Eye (tissue), 1 donor: ENCODE results near the gene FAM193B.

Experiments
- DNase-seq: peaks from one replicate; pipeline ENCODE4 v3.0.0-alpha.2; 2015

FAM193B gene

GRCh38 chr5:177483042-177483441 lies 71.3 kb downstream of the FAM193B start:
- DNase-seq: no peak

GRCh38 chr5:177482359-177482795 lies 72.0 kb downstream of the FAM193B start:
- peak; percentile 0 for DNase-seq

GRCh38 chr5:177479774-177480173 lies 74.6 kb downstream of the FAM193B start:
- DNase-seq: no peak

- DNase-seq: no peak
These were observed 75.4 kb downstream of the FAM193B start for GRCh38 chr5:177478711-177479646.

- no peak for DNase-seq
These were observed 76.5 kb downstream of the FAM193B start for GRCh38 chr5:177477701-177478477.

GRCh38 chr5:177476531-177477233 lies 77.7 kb downstream of the FAM193B start:
- DNase-seq: no peak

GRCh38 chr5:177475563-177476427 lies 78.6 kb downstream of the FAM193B start:
- no peak for DNase-seq

- DNase-seq: peak; percentile 47
These were observed 79.4 kb downstream of the FAM193B start for GRCh38 chr5:177474846-177475562.

- peak; percentile 56 for DNase-seq
These were observed 80.3 kb downstream of the FAM193B start for GRCh38 chr5:177474002-177474476.

- DNase-seq: peak; percentile 89
These were observed 80.8 kb downstream of the FAM193B start, which contains the start of gene DBN1 for GRCh38 chr5:177473443-177474001. Gene DBN1 (minus strand): TSS chr5:177473634. CDS start chr5:177473521, 113 bp downstream.

- DNase-seq: peak; percentile 84
These were observed 81.6 kb downstream of the FAM193B start for GRCh38 chr5:177472460-177473442.

- no peak for DNase-seq
These were observed 82.6 kb downstream of the FAM193B start for GRCh38 chr5:177471610-177472356.

- DNase-seq: no peak
These were observed 83.4 kb downstream of the FAM193B start for GRCh38 chr5:177470759-177471536.
